GM19455 (cell line): ENCODE results near the gene GPR176.

Experiments
- ATAC-seq: cut with Tn5 transposase; IDR thresholded peaks from one replicate; pipeline ENCODE4 v1.9.1; 2021; ENCODE audit not compliant: unreplicated experiment

The GPR176 gene

DNA sequence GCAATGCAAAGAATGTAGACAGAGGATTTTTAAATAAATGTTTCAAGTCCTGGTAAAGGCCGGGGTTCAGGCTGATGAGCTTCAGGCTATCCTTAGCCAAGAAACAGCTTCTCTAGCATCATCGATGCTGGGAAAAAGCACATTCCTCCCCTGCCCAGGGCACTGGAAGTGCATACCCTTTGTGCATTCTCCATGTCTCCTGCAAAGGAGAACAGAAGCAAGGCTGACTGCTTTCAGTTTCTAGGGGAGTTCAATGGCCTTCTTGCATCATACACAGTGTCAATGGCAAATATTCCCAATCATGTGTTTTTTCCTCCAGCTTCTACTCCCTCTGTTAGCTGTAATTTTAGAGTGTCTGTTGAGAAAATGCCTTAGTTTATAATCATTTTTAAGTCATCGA, 59.9 kb downstream of the GPR176 start:
- ATAC-seq: no peak

DNA sequence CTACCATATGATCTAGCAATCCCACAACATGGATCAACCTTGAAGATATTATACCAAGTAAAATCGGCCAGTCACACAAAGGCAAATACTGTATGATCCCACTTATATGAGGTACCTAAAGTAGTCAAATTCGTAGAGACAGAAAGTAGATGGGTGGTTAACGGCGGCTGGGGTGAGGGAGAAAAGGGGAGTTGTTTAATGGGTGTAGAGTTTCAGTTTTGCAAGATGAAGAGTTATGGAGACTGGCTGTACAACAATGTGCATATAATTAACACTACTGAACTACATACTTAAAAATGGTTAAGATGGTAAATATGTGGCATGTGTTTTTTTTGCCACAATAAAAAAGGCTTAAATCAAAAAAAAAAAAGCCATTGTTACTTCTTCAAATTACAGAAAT, 60.4 kb downstream of the GPR176 start:
- ATAC-seq: no peak

DNA sequence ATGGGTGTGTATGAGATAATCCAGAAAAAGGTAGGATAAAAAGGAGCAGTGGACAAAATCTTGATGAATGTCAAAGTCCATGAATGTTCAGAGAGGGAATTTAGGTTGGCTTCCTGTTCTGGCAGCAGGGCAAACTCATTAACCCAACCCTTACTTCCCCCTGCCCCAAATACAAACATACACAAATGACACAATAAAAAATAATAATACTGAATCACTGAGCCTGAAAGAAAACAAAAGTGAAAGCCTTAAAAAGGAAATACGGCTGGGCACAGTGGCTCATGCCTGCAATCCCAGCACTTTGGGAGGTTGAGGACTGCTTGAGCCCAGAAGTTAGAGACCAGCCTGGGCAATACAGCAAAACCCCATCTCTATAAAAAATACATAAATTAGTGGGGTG, 62.9 kb downstream of the GPR176 start:
- ATAC-seq: no peak

DNA sequence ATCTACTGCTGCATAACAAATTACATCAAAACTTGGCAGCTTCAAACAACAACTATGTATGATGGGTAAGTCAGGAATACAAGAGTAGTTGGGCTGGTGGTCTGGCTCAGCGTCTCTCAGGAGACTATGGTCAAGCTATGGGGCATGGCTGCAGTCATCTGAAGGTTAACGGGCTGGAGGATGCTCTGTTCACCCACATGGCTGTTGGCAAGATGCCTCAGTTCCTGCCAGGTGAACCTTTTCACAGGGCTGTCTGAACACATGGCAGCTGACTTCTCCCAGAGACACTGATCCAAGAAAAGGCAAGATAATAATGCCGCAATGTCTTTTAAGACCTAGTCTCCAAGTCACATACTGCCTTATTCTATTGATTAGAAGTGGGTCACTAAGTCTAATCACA, 63.7 kb downstream of the GPR176 start:
- no peak for ATAC-seq

DNA sequence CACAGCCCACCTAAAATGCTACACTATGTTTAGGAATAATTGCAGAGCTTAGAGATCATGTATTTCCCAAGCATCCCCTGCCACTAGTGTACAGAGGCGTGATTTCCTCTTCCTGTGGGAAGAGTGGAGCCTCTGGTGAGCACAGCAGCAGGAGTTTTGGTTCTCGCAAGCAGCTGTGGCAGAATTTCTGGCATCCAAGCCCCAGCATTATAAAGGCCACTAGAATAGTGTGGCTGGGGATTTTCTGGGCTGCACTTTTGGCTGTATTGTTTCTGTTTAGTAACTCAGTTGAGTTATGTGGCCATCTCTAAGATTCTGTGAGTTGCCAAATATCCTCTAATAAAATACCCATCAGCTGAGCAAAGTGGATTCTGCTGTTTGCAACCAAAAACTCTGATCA, 64.7 kb downstream of the GPR176 start:
- ATAC-seq: no peak

DNA sequence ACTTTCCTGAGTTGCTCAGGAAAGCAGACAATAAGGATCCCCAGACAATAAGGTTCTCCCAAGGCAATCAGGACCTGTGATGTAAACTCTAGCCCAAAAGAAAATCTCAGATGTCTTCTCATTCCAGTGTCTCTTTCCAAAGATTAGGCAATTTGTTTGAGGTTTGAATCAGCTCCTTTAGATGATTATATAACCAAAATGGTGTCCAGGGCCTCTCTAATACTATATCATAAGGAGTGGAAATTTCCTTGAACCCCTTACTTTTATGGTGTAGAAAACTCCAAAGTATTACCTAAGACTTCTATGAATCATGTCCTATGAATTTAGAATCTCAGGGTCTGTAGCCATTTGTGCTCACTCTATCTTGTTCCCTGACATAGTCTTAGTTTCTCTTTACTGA, 65.9 kb downstream of the GPR176 start:
- ATAC-seq: no peak

DNA sequence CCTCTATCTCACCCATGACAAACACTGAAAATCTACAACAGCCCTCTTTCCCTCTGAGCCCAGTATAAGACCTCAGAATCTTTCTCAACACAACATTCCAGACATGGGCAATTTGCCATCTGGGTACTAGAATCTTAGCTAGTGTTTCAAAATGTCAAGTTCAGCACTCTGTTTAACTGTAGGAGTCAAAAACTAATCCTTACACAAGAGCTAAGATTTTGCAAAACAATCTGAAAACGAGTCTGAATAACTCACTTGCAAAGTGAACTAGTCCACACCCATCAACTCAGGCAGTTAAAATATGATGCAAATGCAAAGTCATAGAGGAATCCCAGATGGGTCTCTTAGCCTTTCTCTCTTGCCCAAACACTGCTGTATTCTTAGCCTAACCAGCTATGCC, 67.8 kb downstream of the GPR176 start:
- ATAC-seq: no peak

DNA sequence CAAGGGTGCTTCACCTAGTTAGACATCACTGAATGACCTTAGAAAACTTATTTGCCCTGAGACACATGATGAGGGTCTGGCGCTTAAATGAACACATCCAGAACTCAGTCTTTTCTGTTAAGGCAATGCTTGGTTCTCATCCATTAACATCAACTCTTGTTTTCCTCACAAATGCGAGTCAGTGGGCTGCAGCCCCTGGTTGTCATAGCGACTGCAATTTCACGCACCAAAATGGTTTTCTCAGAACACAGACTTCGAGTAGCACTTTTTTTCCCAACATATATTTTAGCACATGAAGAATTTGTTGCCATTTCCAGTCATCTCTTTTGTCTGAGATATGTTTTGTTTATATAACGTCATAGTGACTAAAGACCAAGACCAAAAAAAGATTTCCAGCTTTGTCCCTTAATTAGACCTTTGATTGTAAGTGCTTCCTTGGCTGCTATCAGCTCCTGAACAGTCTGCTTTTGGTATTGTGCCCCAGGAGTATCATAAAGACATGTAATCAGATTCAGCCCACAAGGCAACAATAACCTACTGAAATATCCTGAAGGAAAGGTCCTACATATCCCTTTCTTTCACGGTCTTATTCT, 68.5 kb downstream of the GPR176 start:
- no peak for ATAC-seq

DNA sequence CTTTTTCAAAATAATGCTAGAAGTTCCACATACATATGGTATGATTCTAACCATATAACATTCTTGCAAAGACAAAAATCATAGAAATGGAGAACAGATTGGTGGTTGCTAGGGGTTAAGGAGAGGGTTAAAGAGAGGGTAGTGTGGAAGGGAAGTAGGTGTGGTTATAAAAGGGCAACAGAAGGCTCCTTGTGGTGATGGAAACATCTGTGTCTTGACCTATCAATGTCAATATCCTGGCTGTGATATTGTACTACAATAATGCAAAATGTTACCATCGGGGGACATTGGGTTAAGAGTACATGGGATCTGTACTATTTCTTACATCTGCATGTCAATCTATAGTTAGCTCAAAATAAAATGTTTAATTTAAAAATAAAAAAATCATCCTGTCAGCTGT, 69.6 kb downstream of the GPR176 start:
- ATAC-seq: no peak

DNA sequence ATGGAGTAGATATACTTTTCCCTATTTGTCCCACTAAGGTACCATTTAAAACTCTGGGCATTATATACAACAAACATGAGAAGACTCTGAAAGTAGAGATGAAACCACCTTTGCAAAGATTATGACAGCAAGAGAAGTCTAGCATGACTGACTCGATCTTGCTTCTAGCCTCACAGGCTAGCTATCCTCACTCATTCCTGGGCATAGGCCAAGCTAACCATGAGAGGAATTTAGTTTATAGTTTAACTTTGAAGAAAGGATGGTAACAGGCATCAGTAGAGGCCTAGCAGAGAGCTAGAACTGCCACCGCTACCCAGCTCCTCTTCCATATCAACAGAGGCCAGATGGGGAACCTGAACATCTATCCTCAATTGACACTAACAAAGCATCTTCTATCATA, 74.0 kb downstream of the GPR176 start:
- no peak for ATAC-seq

DNA sequence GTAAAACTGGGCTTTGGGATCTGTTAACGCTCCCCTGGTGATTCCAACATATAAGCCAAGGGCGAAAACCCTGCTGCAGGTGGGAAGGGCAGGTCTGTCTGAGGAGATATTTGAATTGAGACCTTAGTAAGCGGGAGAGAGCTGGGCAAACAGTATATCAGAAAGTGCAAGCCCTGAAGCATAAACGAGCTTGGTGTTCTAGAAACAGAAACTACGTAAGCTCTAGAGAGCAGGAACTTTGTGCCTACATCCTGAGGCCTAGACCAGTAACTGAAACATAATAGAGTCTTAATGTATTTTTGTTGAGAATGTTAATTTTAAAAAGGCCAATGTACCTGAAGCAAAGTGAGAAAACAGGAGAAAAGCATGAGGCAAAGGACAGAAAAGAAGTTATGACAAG, 74.5 kb downstream of the GPR176 start:
- no peak for ATAC-seq

DNA sequence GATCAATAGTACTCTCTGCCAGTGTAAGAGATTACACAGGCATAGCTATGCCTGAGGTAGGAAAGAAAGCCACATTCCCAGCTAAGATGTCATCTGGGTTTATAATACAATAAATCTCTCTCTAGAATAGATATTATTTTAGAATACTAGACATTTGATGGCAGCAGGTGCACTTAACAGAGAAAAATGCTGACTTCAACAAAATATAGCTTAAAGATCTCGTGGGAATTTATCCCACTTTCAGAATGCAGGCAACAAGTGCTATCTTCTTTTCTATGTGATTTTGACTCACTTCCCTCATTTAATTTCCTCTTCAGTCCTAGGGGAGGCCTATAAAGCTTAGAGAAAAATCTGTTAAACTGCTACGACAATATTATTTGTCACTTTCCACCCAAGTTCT, 76.5 kb downstream of the GPR176 start:
- ATAC-seq: no peak

DNA sequence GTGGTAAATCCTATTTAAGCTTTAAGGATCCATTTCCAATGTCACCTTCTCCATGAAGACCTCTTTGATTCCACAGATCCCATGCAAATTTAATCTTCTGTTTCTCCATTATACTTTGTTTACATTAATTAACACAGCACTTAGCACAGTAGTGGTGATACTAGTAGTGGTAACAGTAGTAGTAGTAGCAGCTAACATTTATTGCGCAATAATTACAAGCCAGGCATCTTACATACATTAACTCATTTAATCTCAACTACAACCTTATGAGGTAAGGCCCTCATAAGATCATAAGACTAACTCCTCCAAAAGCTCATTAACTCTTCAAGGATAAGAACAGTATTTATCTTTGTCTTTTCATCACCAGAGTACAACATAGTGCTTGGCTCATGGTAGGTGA, 82.6 kb downstream of the GPR176 start:
- ATAC-seq: no peak

DNA sequence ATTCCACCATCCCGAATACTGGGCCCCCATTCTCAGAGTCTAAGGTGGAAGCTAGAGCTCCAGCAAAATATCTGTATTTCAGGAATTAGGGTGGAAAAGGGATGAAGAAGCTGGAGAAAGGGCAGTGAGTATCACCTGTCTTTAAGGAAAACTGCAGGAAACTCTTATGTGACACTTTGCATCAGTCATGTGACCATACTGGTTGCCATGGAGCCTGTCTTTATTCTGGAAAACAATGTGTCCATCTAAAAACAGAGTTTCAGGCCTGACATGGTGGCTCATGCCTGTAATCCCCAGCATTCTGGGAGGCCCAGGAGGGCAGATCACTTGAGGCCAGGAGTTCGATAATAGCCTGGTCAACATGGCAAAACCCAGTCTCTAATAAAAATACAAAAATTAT, 84.5 kb downstream of the GPR176 start:
- ATAC-seq: no peak

DNA sequence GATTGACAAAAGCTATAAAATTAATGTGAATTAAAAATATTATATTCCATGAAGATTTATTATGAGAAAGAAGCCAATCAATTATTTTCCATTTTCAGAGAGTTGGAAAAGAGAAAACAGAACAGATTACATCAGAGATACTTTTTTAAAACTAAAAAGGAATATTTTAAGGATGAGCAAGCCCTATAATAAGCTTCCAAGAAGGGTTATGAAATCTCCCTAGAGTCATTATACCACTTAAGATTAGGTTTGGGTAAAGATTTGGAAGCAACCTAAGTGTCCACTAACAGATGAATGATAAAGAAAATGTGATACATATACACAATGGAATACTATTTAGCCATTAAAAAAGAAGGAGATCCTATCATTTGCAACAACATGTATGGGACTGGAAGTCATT, 85.8 kb downstream of the GPR176 start:
- ATAC-seq: no peak

DNA sequence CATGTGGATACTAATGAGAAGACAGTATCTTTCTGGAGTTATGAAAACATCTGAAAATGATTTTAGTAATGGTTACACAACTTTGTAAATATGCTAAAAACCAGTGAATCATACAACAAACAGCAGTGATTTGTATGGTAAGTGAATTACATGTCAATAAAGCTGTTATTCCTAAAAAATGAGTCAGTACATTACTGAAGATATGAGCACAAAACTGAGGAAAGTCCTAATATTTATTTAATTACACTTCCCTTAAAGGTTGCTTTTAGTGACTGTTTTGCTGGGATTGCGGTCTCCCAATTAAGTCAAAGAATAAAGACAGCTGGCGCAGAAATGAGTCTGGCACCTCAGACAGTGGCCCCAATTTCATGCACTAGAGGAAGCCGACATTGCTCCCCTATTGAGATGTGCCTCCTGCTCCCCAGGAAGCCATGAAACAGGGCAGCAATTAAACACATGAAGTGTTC, 86.5 kb downstream of the GPR176 start:
- ATAC-seq: no peak

DNA sequence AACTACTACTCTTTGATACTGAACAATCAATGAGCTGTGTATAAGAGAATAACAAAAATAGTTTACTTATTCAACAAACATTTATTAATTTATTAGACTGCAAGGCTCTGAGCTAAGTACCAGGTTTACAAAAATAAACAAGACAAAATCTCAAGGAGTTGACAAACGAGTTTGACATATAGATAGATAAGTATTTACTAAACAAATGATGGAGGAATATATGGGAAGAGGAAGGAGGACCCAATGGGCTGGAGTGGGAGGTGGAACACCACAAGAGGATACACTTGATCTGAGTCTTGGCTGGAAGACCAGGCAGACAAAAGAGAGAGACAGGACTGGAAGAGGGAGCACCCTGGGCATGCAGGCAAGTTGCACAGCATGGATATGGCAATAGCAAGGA, 89.9 kb downstream of the GPR176 start:
- ATAC-seq: no peak

DNA sequence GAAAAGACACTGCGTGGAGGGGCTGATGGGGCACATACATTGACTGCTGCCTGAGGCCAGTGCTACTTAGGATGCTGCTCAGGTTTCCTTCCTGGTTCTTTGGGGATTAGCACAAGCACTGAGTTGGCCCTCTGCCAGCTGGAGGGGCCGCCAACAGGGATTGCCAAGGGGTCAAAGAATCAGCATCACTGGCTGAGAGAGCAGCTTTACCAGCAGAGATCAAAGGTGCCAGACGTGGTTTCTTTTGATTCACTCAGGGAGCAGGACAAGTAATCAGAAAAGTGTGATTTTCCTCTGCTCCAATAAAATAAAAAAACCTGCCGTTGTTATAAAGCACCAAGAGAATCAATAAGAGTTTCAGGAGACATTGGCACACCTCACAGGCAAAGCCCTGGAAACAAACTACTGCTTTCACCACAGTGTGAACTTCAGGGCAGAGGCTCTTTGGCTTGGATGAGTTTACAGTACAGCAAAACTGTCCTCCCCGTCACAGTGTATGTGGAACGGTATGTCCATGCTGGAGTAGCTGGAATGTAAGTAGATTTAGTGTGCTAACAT, 91.6 kb downstream of the GPR176 start:
- no peak for ATAC-seq

DNA sequence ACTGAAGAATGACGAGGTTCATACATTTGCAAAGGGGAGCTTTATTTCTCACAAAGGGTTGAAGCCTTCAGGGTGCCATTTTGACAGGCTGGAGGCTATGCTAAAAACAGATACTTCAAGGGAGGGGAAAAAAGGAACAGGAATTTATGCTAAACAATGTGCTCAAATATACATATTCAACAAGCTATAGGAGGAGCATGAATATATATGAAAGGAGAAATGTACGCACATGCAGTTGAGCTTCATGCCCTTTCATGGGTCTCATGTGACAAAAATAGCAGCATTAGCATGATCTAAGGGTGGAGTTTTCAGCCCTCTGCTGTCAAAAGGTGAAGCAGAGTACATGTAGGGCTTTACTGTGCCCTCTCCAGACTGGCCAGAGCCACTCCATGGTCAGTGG, 93.1 kb downstream of the GPR176 start:
- no peak for ATAC-seq

DNA sequence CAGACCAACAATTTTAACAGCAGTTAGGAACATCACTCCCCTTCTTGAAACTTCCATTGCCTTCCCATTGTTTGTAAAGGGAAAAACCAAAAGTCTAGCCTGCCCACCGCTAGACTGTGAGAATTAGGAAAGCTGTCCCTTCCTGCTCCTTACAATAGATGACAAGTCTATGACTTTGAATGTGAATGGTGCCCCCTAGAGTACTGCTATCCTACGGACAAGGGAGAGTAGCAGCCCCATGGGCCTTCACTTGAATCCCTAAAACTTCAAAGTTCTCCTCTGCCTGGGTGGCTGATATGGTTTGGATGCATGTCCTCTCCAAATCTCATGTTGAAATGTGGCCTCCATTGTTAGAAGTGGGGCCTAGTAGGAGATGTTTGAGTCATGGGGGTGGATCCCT, 96.4 kb downstream of the GPR176 start:
- no peak for ATAC-seq

DNA sequence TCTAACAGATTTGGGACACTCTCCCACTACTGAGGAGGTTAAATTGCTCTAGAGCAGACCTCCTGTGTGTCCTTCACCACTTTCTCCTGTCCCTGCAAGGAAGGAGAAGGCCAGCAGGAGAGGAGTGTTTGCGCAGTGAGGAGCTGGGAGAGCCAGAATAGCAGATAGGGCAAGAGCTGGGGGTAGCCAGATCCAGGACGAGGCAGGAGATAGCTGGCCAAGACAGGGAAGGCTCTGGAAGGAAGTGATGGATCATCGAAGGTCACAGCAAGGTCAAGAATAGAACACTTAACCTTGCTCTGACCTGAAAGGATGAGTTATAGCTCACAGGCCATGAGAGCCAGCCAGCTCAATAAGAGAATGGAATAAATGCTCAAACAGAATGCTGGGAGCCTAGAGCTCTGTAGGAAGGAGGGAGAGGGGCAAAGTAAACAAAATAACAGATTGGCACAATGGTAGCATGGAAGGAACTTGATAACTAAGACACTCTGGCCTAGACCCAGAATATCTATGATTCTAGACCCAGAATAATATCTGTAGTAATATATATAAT, 99.9 kb downstream of the GPR176 start:
- ATAC-seq: no peak

DNA sequence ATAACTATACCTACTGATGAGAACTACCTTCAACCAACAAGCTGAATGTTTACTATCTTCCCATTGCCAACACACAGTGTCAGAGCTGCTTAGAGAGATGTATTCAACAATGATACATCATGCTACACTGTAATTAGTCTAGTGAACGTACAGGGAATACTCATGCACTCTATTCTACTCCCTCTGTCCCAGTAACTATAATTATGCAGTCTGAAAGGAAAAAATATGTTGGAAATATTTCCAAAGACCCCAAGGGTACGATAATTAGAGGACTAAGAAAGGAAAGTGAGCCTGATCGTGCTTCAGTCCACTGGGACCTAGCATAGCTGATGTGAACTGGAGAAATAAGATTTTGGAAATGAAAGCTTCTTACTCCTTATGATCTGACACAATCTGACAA, 100.5 kb downstream of the GPR176 start:
- no peak for ATAC-seq

DNA sequence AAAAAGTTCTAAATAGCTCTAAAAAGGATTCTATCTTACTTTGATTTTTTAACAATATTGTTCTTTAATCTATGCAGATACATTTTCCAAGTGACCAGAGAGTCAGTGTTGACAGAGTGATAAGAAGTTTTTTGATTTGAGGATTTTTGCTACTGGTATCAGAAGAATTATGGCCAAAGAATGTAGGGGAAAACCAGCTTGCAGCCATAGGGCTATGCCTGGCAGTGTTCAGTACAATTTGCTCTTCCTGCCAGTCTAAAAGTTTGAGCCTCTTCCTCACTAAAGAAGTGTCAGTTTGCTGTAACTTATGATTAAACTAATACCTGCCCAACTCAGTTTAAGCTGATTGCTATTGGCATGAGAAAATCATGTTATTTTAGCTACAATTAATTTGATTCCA, 102.2 kb downstream of the GPR176 start:
- ATAC-seq: no peak
